NK-92 (cell line): ENCODE data around the gene KANK4.

ENCODE experiments used
- DNase-seq: peaks from one replicate; lab custom pipeline; 2025; ENCODE audit not compliant: unreplicated experiment; lab: John Stamatoyannopoulos, UW

KANK4 gene

GRCh38 chr1:62337706-62338631 is 18.7 kb upstream of the KANK4 start:
- no peak for DNase-seq

DNA sequence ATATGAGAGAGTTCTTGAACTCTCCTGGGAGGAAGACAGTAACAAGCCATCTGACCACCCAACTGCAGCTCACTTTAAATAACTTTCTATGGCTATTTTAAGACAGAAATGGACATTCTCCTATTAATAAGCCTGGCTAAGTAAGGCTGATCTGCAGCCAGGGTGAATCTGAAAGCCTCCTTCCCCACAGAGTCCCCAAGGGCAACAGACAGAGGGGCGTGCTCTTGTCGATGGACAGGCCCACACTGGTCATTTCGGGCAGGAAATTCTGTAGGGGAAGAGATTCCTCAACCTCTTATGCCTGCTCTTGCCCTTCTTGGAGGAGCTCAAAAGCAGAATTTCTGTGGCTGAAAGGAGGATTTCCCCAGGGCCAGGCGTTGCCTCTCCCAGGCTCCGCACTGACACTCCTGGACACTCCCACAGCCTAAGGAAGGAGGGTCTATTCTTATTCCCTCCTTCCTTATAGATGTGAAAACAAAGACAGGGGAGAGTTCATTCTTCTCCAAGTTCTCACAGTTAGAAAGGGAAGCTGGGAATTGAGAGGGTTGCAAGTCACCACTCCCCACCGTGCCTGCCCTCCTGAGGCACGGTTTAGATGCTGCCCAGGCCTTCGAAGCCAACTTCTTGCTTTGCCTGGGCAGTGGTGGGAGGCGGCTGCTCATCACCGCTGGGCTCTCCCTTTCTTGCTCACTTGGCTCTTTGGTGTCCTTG is 17.9 kb upstream of the KANK4 start:
- DNase-seq: no peak

DNA sequence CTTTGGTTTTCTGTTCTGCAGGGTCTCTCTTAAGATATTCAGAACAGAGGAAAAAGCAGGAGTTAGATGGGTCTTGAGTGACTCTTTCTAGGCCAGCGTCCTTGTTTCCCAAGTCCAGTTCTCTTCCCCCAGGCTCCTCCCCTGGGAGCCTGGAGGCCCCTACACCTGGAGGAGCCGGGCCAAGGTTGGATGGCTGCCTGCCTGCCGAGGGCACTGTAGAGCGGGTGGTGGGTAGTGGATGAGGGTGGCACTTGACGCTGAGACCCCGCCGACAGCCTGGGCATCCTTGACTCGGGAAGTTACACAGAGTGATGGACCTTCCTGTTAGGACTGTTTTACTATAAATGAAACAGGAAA is 17.4 kb upstream of the KANK4 start:
- no peak for DNase-seq

DNA sequence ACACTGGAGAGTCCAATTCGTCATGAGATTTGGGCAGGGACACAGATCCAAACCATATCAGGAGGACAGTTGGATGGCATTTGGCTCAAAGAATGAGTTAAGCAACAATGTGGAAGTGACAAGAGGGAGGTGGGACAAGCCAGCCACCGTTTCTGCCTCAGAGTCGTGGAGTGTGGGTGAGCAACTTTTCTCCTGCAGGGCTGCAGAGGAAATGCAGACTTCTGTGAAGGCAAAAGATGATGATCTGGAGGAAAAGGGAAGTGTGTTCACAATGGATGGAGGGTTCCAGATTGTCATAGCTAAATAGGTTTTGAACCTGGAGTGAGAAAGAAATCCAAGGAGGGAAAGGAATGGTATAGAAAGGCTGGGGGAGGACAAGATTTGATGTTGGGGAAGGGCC is 16.4 kb upstream of the KANK4 start:
- DNase-seq: no peak

DNA sequence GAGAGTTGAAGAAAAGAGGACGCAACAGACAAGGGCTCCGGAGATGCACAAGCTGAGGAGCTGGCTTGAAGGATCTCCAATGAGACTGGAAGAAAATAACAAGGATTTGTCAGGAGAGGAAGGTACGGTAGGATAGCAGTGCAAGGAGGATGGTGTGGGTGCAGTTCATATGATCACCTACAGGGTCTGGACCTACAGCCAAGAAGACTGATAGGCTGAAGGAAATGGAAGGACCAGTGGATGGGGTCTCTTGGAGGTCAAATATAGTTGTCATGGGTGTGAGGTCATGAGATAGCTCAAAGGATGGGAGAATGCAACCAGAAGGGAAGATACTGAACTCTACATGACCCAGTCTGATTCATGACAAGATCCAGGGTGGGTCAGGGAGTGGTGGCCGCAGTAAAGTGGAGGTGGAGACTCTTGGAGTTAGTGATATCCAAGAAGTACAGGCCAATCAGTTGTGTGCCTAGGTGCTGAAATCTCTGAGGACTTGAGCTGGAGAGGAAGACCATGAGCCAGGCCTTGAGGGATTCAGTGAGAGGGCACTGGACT is 15.3 kb upstream of the KANK4 start:
- DNase-seq: no peak

- DNase-seq: no peak
Observed at GRCh38 chr1:62333441-62333840, 14.2 kb upstream of the KANK4 start.

DNA sequence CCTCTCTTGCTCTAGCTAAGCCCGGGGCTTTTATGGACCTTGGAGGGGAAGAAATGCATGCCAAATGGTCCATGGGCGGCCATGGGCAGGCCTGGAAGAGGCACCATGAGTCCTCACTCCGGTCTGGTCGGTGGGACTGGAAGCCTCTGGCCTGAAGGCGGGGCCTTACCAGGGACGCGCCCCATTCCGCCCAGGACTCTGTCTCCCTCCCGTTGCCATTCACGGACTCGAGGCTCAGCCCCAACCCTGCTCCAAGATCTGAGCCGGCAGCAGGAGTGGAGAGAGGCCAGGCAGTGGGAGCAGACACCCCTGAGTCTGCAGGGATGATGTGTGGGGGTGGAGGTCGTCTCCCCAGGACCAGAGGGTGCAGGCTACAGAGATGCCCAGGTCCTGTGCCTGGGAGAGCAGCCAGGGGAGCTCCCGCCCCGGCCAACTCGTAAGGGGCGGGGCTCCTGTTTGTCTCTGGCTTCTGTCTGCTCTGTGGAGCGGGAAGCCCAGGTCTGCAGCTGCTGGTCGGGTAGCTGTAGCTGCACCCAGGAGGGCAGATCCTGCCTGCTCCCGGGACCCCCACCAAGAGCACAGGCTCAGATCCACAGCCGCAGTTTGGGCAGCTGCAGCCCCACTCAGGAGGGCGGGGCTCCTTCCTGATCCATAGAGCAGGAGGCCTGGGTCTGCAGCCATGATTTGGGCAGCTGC is 8.3 kb upstream of the KANK4 start:
- DNase-seq: no peak

GRCh38 chr1:62325681-62326080 is 6.4 kb upstream of the KANK4 start:
- DNase-seq: no peak

DNA sequence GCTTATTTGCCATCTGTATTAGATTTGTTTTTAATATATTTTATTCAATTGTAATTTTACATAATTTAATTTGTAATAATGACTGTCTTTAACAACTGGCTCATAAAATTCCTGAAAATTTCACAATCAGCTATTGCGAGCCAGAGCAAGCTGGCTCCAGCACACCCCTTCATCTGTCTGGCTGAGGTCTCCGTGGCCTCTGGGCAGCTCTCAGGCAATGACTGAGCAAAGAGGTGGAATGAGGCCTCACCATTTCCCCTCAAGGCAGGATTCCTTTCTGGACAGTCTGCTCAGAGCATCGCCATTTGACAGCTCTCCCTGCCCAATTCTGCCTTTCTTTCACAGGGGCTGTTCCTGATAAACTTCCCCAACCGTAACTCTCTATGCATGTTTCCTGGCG is 5.8 kb upstream of the KANK4 start:
- no peak for DNase-seq

GRCh38 chr1:62321446-62321845 is 2.2 kb upstream of the KANK4 start:
- no peak for DNase-seq

DNA sequence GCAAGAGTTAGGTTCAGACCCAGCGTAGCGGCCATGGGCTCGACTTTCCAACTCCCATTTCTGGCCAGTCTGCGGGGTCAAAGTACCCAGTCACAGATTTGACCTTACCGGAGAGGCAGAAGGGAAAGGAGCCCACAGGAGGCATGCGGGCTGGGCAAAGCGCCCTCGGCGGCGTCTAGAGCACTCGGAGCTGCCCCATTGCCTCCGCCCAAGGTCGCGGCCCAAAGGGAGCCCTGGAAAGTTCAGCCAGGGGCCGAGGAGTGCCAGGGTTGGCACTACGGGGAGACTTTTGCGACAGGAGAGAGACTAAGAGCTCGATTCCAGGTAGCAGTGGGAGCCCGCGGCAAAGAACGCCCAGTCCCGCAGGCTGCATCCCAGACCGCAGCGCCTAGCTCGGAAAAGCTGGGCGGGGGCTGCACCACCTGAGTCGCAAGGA is 896 bp downstream of the KANK4 start:
- DNase-seq: no peak

- no peak for DNase-seq
Observed at GRCh38 chr1:62317021-62317768, 2.0 kb downstream of the KANK4 start.

- DNase-seq: no peak
Observed at GRCh38 chr1:62316135-62316534, 3.1 kb downstream of the KANK4 start.

- no peak for DNase-seq
Observed at GRCh38 chr1:62315387-62315786, 3.8 kb downstream of the KANK4 start.

- DNase-seq: no peak
Observed at GRCh38 chr1:62314454-62315350, 4.5 kb downstream of the KANK4 start.

DNA sequence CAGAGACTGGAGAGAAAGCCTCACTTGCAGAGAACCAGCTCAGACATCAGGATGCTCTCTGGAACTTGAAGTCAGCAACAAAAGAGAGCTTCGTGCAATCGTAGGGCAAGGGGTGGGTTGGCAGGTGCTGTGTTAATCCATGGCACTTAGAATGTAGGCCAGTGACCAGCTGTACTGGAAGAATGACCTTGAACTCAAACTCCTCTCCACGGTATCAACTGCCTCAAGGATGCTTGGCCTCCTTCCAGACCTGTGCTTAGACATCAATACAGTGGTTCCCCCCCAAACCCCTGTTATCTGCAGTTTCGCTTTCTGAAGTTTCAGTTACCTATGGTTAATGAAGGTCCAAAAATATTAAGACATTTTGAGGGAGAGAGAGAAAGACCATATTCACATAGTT is 6.5 kb downstream of the KANK4 start:
- no peak for DNase-seq

- DNase-seq: no peak
Observed at GRCh38 chr1:62311473-62311943, 7.7 kb downstream of the KANK4 start.

DNA sequence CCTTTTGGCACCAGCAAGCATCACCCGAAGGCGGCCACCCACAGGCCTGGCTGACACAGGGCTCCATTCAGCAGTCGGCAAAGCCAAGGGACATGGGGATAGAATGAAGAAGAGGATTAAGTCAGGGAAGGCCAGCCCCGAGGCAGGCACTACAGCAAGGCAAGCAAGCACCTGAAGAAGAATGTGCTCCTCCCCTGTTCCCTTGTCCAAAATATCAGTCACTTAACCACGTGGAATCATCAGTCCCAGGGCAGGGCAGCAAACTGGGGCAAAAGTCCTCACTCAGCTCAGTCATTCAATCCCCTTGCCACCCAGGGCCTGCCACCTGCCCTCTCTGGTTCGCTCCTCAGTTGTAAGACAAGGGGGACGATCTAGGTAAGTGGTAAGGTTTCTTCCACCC is 9.3 kb downstream of the KANK4 start:
- DNase-seq: no peak

GRCh38 chr1:62308606-62309005 is 10.6 kb downstream of the KANK4 start:
- no peak for DNase-seq
